Adrenal gland (tissue), 12 donors: Measurements from ENCODE around the gene MOV10L1. TPM values are rescaled to one million over a fixed set of nuclear protein-coding genes. Genes with fewer than 3 reads are reported as not detected.
A peak's percentile ranks its signal among the peaks of the same experiment; 100 is the strongest.
"Not testable (repeated sequence)": the region's sequence is repeated elsewhere in the genome, so short reads cannot be mapped to it uniquely, and the experiment has no call there.

Experiments
- DNase-seq, 7 donors: peaks; one replicate each; pipeline ENCODE4 v3.0.0-alpha.2; 2019 to 2020
- H3K27ac ChIP-seq, 5 donors: fragments of 200-600 bp; sonication (generic) in 4 of 5; 1 replicate in 3 of 5; 2 replicates in 2 of 5; pipeline versions ENCODE4 v1.5.1 to v1.8.0; 2016 to 2020; ENCODE audit warnings: mild to moderate bottlenecking in 1 of 5
- H3K27me3 ChIP-seq: fragments of 200-600 bp; 2 replicates; pipeline ENCODE4 v1.8.0; 2021
- H3K36me3 ChIP-seq, 2 donors: fragments of 200-600 bp; replicated peaks in 1 of 2; 1 replicate in 1 of 2; 2 replicates in 1 of 2; pipeline versions ENCODE4 v1.5.1 to v1.8.0; 2018 to 2022
- H3K4me1 ChIP-seq, 2 donors: fragments of 200-600 bp; replicated peaks in 1 of 2; 1 replicate in 1 of 2; 2 replicates in 1 of 2; pipeline versions ENCODE4 v1.5.1 to v1.8.0; 2018 to 2021
- H3K4me3 ChIP-seq, 4 donors: fragments of 200-600 bp; sonication (generic) in 3 of 4; one replicate each; pipeline ENCODE4 v1.5.1; 2016 to 2018
- H3K9me3 ChIP-seq, 3 donors: fragments of 200-600 bp; sonication (generic) in 1 of 3; replicated peaks in 1 of 3; 1 replicate in 2 of 3; 2 replicates in 1 of 3; pipeline versions ENCODE4 v1.5.1 to v1.8.0; 2016 to 2021
- CTCF ChIP-seq, 6 experiments: fragments of 450-650 bp in 4 of 6; fragments of 200-600 bp in 2 of 6; sonication (generic) in 1 of 6; IDR thresholded peaks; 1 replicate in 5 of 6; 2 replicates in 1 of 6; pipeline versions ENCODE4 v1.5.1 to v1.8.0; 2016 to 2021; ENCODE audit warnings: antibody characterized with exemption in 6 of 6, mild to moderate bottlenecking in 2 of 6, moderate library complexity in 1 of 6
- POLR2A ChIP-seq, 2 donors: fragments of 450-650 bp; IDR thresholded peaks; one replicate each; pipeline ENCODE4 v1.6.1; 2017; ENCODE audit warnings: antibody characterized with exemption in 2 of 2, mild to moderate bottlenecking in 2 of 2, moderate library complexity in 1 of 2
- WGBS, 4 donors: extraction: QIAGEN DNeasy Blood & Tissue Kit in 2 of 4; methylation state at CpG; one replicate each; pipeline versions ENCODE4 v1.1.5 to v1.1.7; 2013 to 2017; 5-methylcytosine and 5-hydroxymethylcytosine counted together
- intact Hi-C, 2 donors: fragments of 100-400 bp; cut with DNase I; formaldehyde crosslinking; loops; one replicate each; pipeline versions ENCODE4 v1.14.1 to v1.15.0; 2022 to 2023
- polyA plus RNA-seq, 3 donors: library from polyadenylated mRNA; stranded (reverse); fragments of 200-250 nt in 2 of 3; fragments of 350-450 nt in 1 of 3; fragmentation: Illumina TruSeq in 1 of 3; extraction: RNeasy Lipid Tissue Mini Kit (QIAGEN cat#74804) in 1 of 3; gene quantifications; one replicate each; pipeline ENCODE4 v1.2.3, GENCODE V29; 2013 to 2014
- total RNA-seq, 9 donors: library from RNA; depleted of rRNA in 4 of 9; stranded (reverse); fragments of >200 nt in 4 of 9; fragments of 120-200 nt in 1 of 9; fragmentation: NEBNext Ultra II Directional in 1 of 9; extraction: Animal tissue kit (Norgen Biotek cat#: 25700) in 1 of 9; gene quantifications; one replicate each; pipeline versions ENCODE4 v1.1.0 to v1.2.4, GENCODE V29; 2013 to 2023
- donor health status: healthy with polysubstance abuse.
- donor health status: Bipolar disorder and iron deficiency.
- donor health status: DM: yes; HTN: yes; CAD: no.
- donor health status: DM: no; HTN: no; CAD: no.
- donor health status: DM: no; HTN: no; CAD: no.
- donor health status: DM: yes; HTN: yes; CAD: no.

Gene MOV10L1
- total and polyA plus RNA-seq, 12 donors = 0.14 to 0.74 (median 0.40) TPM; not detected in 5

DNA sequence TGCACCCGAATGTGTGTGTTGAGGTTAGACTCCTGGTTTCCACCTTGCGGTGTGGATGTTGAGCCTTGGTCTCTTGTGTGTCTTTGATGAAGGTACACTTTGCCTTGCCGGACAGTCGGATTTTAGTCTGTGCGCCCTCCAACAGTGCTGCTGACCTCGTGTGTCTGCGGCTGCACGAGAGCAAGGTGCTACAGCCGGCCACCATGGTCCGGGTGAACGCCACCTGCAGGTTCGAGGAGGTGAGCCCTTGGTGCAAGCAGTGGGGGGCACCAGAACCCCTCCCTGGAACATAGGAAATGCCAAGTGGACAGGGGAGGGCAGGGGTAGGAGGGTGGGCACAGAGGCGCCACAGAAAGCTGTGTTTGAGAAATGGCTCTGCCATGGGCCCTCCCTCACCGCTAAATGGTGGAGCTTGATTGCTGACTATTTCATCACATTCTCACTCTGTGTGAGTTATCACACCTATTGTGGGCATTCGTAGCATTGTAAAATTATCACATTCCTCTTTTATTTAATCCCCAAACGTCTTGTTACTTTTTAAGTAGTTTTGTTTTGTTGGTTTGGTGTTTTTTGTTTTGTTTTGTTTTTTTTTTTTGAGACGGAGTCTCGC, 54.3 kb downstream of the MOV10L1 start:
- H3K4me3 ChIP-seq = no peak overlapping the region
- H3K36me3 ChIP-seq = no peaks in the 10 kb centered on the region
- WGBS, 4 donors = 79 to 82% (median 82%) methylated on average over 9 to 18 of the region's 18 CpGs
- H3K4me1 ChIP-seq = no peaks in the 10 kb centered on the region
- intact Hi-C loops = no loop called here
- no peak overlapping the region for H3K27ac ChIP-seq
- H3K27me3 ChIP-seq = no peaks in the 10 kb centered on the region
- TF ChIP-seq POLR2A (IDR thresholded peaks at IDR 0.05) (no peak), CTCF (IDR thresholded peaks at IDR 0.05) (no peak)
- no peaks in the 10 kb centered on the region for H3K9me3 ChIP-seq
- no peak for DNase-seq

DNA sequence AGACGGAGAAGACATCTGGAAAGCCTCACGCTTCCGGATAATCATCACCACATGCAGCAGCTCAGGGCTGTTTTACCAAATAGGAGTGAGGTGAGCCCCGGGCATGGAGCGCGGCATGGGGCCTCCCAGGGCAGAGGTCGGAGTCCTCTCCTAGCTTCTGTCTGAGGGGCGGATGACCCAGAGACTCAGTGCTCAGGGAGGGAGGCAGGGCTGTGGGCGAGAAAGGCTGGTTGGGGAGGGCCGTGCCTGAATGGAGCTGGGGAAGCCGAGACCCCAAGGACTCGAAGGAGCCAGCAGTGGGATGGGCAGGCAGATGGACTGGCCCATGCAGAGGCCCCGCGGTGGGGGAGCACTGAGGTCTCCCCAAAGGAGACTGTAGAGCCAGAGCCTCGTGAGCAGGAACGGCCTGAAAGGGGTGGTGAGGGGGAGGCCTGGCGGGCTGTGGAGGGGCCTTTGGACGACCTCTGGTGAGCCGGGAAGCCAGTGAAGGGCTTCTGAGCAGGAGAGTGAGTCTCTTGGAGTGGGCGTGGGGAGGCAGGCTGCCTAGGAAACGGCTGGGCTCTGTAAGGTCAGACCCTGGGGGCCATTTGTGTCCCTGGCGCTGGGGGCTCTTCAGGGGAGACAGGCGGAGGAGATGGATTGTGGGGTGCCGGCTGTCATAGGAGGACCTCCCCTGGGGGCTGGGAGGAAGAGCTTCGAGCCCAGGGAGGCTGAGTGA, 56.1 kb downstream of the MOV10L1 start:
- H3K4me3 ChIP-seq = no peak overlapping the region
- H3K4me1 ChIP-seq = no peaks in the 10 kb centered on the region
- TF ChIP-seq POLR2A (IDR thresholded peaks at IDR 0.05) (no peak), CTCF (IDR thresholded peaks at IDR 0.05) (no peak)
- H3K27ac ChIP-seq = no peak overlapping the region
- WGBS, 4 donors = 54 to 62% (median 59%) methylated on average over 24 to 25 of the region's 25 CpGs
- intact Hi-C loops = loop anchor here in 1 of 2 donors (2.0 kb wide), 1 partner anchor 65 kb away; no protein-coding TSS in a partner anchor
- H3K9me3 ChIP-seq = no peaks in the 10 kb centered on the region
- H3K27me3 ChIP-seq = no peaks in the 10 kb centered on the region
- no peak for DNase-seq
- H3K36me3 ChIP-seq = no peaks in the 10 kb centered on the region

GRCh38 chr22:50146439-50147238, 56.8 kb downstream of the MOV10L1 start:
- H3K4me1 ChIP-seq = no peaks in the 10 kb centered on the region
- H3K27me3 ChIP-seq = no peaks in the 10 kb centered on the region
- no peaks in the 10 kb centered on the region for H3K36me3 ChIP-seq
- no peak overlapping the region for H3K4me3 ChIP-seq
- 29 to 50% (median 38%) methylated on average over 8 to 27 of the region's 27 CpGs for WGBS, 4 donors
- peak; percentile 65 to 88 (median 76) for DNase-seq
- intact Hi-C loops = loop anchor here in 1 of 2 donors (2.0 kb wide), 1 partner anchor 64 kb away; no protein-coding TSS in a partner anchor
- TF ChIP-seq POLR2A (IDR thresholded peaks at IDR 0.05) (no peak), CTCF (IDR thresholded peaks at IDR 0.05) (peak; percentile 67 to 84 (median 76))
- no peak overlapping the region for H3K27ac ChIP-seq
- H3K9me3 ChIP-seq = no peaks in the 10 kb centered on the region

DNA sequence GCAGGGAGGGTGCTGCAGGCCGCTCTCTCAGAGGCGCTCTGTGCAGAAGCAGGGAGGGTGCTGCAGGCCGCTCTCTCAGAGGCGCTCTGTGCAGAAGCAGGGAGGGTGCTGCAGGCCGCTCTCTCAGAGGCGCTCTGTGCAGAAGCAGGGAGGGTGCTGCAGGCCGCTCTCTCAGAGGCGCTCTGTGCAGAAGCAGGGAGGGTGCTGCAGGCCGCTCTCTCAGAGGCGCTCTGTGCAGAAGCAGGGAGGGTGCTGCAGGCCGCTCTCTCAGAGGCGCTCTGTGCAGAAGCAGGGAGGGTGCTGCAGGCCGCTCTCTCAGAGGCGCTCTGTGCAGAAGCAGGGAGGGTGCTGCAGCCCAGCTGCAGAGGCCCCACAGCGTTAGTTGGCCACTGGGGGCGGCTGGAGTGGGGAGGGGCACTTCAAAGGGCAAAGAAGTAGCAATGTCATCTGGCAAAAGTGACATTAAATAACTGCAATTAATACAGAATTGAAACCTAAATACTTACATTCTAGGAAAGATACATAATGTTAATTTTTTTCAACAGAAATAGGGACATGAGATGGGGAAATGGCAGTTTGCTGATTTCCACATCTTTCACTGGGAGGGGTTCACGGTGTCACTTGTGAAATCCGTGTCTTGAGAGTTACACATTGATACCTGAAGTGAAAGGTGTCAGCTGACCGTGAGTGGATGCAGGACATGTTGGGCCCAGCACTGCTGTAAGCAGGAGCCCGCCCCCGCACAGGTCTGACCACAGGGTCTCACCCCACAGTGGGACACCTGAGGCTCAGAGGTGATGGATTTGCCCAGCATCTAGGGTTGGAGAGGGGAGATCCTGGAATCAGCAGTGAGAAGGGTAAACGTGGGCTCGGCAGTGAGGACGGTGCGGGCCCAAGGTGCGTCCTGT, 57.7 kb downstream of the MOV10L1 start:
- not testable (repeated sequence) for H3K27me3 ChIP-seq, H3K9me3 ChIP-seq, H3K27ac ChIP-seq, H3K36me3 ChIP-seq, H3K4me1 ChIP-seq, DNase-seq, H3K4me3 ChIP-seq
- intact Hi-C loops = loop anchor here in 1 of 2 donors (2.0 kb wide), 1 partner anchor 63 kb away; no protein-coding TSS in a partner anchor
- 76 to 89% (median 82%) methylated on average over 11 to 14 of the region's 26 CpGs for WGBS, 4 donors
